ENCODE results near the gene OR2J2. TPM values are rescaled to one million over a fixed set of nuclear protein-coding genes. Genes with fewer than 3 reads are reported as not detected.
"Not testable (repeated sequence)": the region's sequence is repeated elsewhere in the genome, so short reads cannot be mapped to it uniquely, and the experiment has no call there.

Gene OR2J2
- not detected for total RNA-seq

- peaks cover 12% of the 10 kb centered on the region for H3K27me3 Mint-ChIP-seq
- POLR2A ChIA-PET; CTCF ChIA-PET; H3K9me3 Mint-ChIP-seq; DNase-seq; intact Hi-C loops (cut with micrococcal nuclease); H3K4me1 Mint-ChIP-seq (ENCODE audit: low read depth); H3K36me3 Mint-ChIP-seq; H3K27ac Mint-ChIP-seq; H3K4me3 Mint-ChIP-seq: not testable (repeated sequence)
Observed at GRCh38 chr6:29170607-29171006, at the start of gene OR2J2. Gene OR2J2 (plus strand): TSS chr6:29170907. CDS start chr6:29173636, 2,729 bp downstream.

- H3K27me3 Mint-ChIP-seq, result peaks cover 25% of the 10 kb centered on the region
- no peak overlapping the region for H3K4me3 Mint-ChIP-seq
- ChIA-PET POLR2A (no interaction called here), CTCF (no interaction called here)
- no peaks in the 10 kb centered on the region for H3K9me3 Mint-ChIP-seq
- intact Hi-C loops (cut with micrococcal nuclease), result no loop called here
- DNase-seq, result no peak
- H3K27ac Mint-ChIP-seq, result no peak overlapping the region
- H3K4me1 Mint-ChIP-seq (ENCODE audit: low read depth), result no peaks in the 10 kb centered on the region
- H3K36me3 Mint-ChIP-seq, result no peaks in the 10 kb centered on the region
Observed at GRCh38 chr6:29129326-29130012, 41.2 kb upstream of the OR2J2 start.

- CTCF ChIA-PET, result no interaction called here
- Mint-ChIP-seq H3K27me3 (peaks cover 29% of the 10 kb centered on the region), H3K4me3 (no peak overlapping the region), H3K36me3 (no peaks in the 10 kb centered on the region), H3K4me1 (ENCODE audit: low read depth) (no peaks in the 10 kb centered on the region), H3K27ac (no peak overlapping the region), H3K9me3 (no peaks in the 10 kb centered on the region)
- DNase-seq, result no peak
- intact Hi-C loops (cut with micrococcal nuclease), result no loop called here
- POLR2A ChIA-PET, result no interaction called here
Observed at GRCh38 chr6:29130644-29131043, 40.1 kb upstream of the OR2J2 start.

- no peaks in the 10 kb centered on the region for H3K36me3 Mint-ChIP-seq
- intact Hi-C loops (cut with micrococcal nuclease), result no loop called here
- ChIA-PET CTCF (no interaction called here), POLR2A (no interaction called here)
- H3K27ac Mint-ChIP-seq, result no peak overlapping the region
- no peaks in the 10 kb centered on the region for H3K4me1 Mint-ChIP-seq (ENCODE audit: low read depth)
- H3K27me3 Mint-ChIP-seq, result peaks cover 24% of the 10 kb centered on the region
- no peaks in the 10 kb centered on the region for H3K9me3 Mint-ChIP-seq
- DNase-seq, result no peak
- no peak overlapping the region for H3K4me3 Mint-ChIP-seq
Observed at GRCh38 chr6:29131691-29132090, 39.0 kb upstream of the OR2J2 start.

- Mint-ChIP-seq H3K4me1 (ENCODE audit: low read depth) (no peaks in the 10 kb centered on the region), H3K4me3 (no peak overlapping the region), H3K36me3 (no peaks in the 10 kb centered on the region), H3K27me3 (peaks cover 27% of the 10 kb centered on the region), H3K9me3 (no peaks in the 10 kb centered on the region), H3K27ac (no peak overlapping the region)
- intact Hi-C loops (cut with micrococcal nuclease), result no loop called here
- CTCF ChIA-PET, result no interaction called here
- DNase-seq, result no peak
- POLR2A ChIA-PET, result no interaction called here
Observed at GRCh38 chr6:29137724-29138123, 33.0 kb upstream of the OR2J2 start.

GRCh38 chr6:29141606-29142005 lies 29.1 kb upstream of the OR2J2 start:
- H3K4me1 Mint-ChIP-seq (ENCODE audit: low read depth), result no peaks in the 10 kb centered on the region
- CTCF ChIA-PET, result no interaction called here

GRCh38 chr6:29142309-29142708 lies 28.4 kb upstream of the OR2J2 start:
- peaks cover 22% of the 10 kb centered on the region for H3K27me3 Mint-ChIP-seq
- no peak overlapping the region for H3K27ac Mint-ChIP-seq
- DNase-seq, result no peak
- ChIA-PET POLR2A (no interaction called here), CTCF (no interaction called here)
- H3K9me3 Mint-ChIP-seq, result peaks cover 8% of the 10 kb centered on the region
- no peaks in the 10 kb centered on the region for H3K4me1 Mint-ChIP-seq (ENCODE audit: low read depth)
- no peaks in the 10 kb centered on the region for H3K36me3 Mint-ChIP-seq
- no peak overlapping the region for H3K4me3 Mint-ChIP-seq
- intact Hi-C loops (cut with micrococcal nuclease), result no loop called here

More at GRCh38 chr6:29141606-29142005, 29.1 kb upstream of the OR2J2 start:
- Mint-ChIP-seq H3K27ac (no peak overlapping the region), H3K9me3 (peaks cover 8% of the 10 kb centered on the region), H3K27me3 (peaks cover 22% of the 10 kb centered on the region), H3K4me3 (no peak overlapping the region), H3K36me3 (no peaks in the 10 kb centered on the region)
- DNase-seq, result no peak
- POLR2A ChIA-PET, result no interaction called here
- intact Hi-C loops (cut with micrococcal nuclease), result no loop called here

GRCh38 chr6:29146179-29146578 lies 24.5 kb upstream of the OR2J2 start:
- H3K9me3 Mint-ChIP-seq, result peaks cover 16% of the 10 kb centered on the region
- no peak overlapping the region for H3K4me3 Mint-ChIP-seq
- no peaks in the 10 kb centered on the region for H3K36me3 Mint-ChIP-seq
- no peak for DNase-seq
- intact Hi-C loops (cut with micrococcal nuclease), result no loop called here
- peaks cover 29% of the 10 kb centered on the region for H3K27me3 Mint-ChIP-seq
- ChIA-PET POLR2A (no interaction called here), CTCF (no interaction called here)
- H3K4me1 Mint-ChIP-seq (ENCODE audit: low read depth), result no peaks in the 10 kb centered on the region
- H3K27ac Mint-ChIP-seq, result no peak overlapping the region

GRCh38 chr6:29147074-29147473 lies 23.6 kb upstream of the OR2J2 start:
- Mint-ChIP-seq H3K4me1 (ENCODE audit: low read depth) (no peaks in the 10 kb centered on the region), H3K27me3 (peaks cover 30% of the 10 kb centered on the region), H3K27ac (no peak overlapping the region), H3K4me3 (no peak overlapping the region), H3K36me3 (no peaks in the 10 kb centered on the region), H3K9me3 (peaks cover 16% of the 10 kb centered on the region)
- no peak for DNase-seq
- intact Hi-C loops (cut with micrococcal nuclease), result no loop called here
- ChIA-PET POLR2A (no interaction called here), CTCF (no interaction called here)

- intact Hi-C loops (cut with micrococcal nuclease); CTCF ChIA-PET; DNase-seq; H3K27ac Mint-ChIP-seq; POLR2A ChIA-PET; H3K36me3 Mint-ChIP-seq; H3K4me1 Mint-ChIP-seq (ENCODE audit: low read depth); H3K4me3 Mint-ChIP-seq; H3K9me3 Mint-ChIP-seq: not testable (repeated sequence)
- H3K27me3 Mint-ChIP-seq, result peaks cover 35% of the 10 kb centered on the region
Observed at GRCh38 chr6:29149444-29149843, 21.3 kb upstream of the OR2J2 start.

- POLR2A ChIA-PET, result no interaction called here
- intact Hi-C loops (cut with micrococcal nuclease), result no loop called here
- H3K4me3 Mint-ChIP-seq, result no peak overlapping the region
- peaks cover 9% of the 10 kb centered on the region for H3K9me3 Mint-ChIP-seq
- DNase-seq, result no peak
- H3K4me1 Mint-ChIP-seq (ENCODE audit: low read depth), result no peaks in the 10 kb centered on the region
- H3K36me3 Mint-ChIP-seq, result no peaks in the 10 kb centered on the region
- H3K27me3 Mint-ChIP-seq, result peaks cover 34% of the 10 kb centered on the region
- no peak overlapping the region for H3K27ac Mint-ChIP-seq
- CTCF ChIA-PET, result no interaction called here
Observed at GRCh38 chr6:29153083-29153482, 17.6 kb upstream of the OR2J2 start.

GRCh38 chr6:29155182-29155581 lies 15.5 kb upstream of the OR2J2 start:
- H3K27ac Mint-ChIP-seq; H3K4me1 Mint-ChIP-seq (ENCODE audit: low read depth); H3K4me3 Mint-ChIP-seq; DNase-seq; intact Hi-C loops (cut with micrococcal nuclease); POLR2A ChIA-PET; CTCF ChIA-PET; H3K9me3 Mint-ChIP-seq; H3K36me3 Mint-ChIP-seq: not testable (repeated sequence)
- peaks cover 19% of the 10 kb centered on the region for H3K27me3 Mint-ChIP-seq

- POLR2A ChIA-PET; DNase-seq; H3K27ac Mint-ChIP-seq; H3K4me1 Mint-ChIP-seq (ENCODE audit: low read depth); H3K4me3 Mint-ChIP-seq; H3K36me3 Mint-ChIP-seq; H3K9me3 Mint-ChIP-seq; CTCF ChIA-PET; intact Hi-C loops (cut with micrococcal nuclease): not testable (repeated sequence)
- peaks cover 16% of the 10 kb centered on the region for H3K27me3 Mint-ChIP-seq
Observed at GRCh38 chr6:29159922-29160321, 10.8 kb upstream of the OR2J2 start.
